Measurements from ENCODE around the gene CDSN.

CDSN gene

GRCh38 chr6:31107052-31107451, 13.2 kb downstream of the CDSN start:
- H3K36me3 ChIP-seq (ENCODE audit: control insufficient read depth in 1 of 2, insufficient read depth in 2 of 2, low read length in 2 of 2), result no peaks in the 10 kb centered on the region
- H3K27me3 ChIP-seq (ENCODE audit: control insufficient read depth in 1 of 2, insufficient read depth in 2 of 2, low read length in 2 of 2), result peaks cover 0 to 11% of the 10 kb centered on the region in 2 donors
- no peak overlapping the region for H3K4me3 ChIP-seq (ENCODE audit: low read depth in 1 of 2, low read length in 2 of 2)
- no peak overlapping the region for H3K27ac ChIP-seq (ENCODE audit: low read depth, low read length)
- peaks cover 0 to 7% of the 10 kb centered on the region in 2 donors for H3K4me1 ChIP-seq (ENCODE audit: control insufficient read depth in 1 of 2, insufficient read depth in 2 of 2, low read length in 2 of 2)
- H3K9me3 ChIP-seq (ENCODE audit: control insufficient read depth in 1 of 2, low read length in 2 of 2), result no peaks in the 10 kb centered on the region
- no peak overlapping the region for H3K9ac ChIP-seq (ENCODE audit: low read depth in 1 of 2, low read length in 2 of 2)

GRCh38 chr6:31103136-31103535, 17.1 kb downstream of the CDSN start:
- Histone ChIP-seq H3K9ac (ENCODE audit: low read depth in 1 of 2, low read length in 2 of 2) (no peak overlapping the region), H3K36me3 (ENCODE audit: control insufficient read depth in 1 of 2, insufficient read depth in 2 of 2, low read length in 2 of 2) (no peaks in the 10 kb centered on the region), H3K9me3 (ENCODE audit: control insufficient read depth in 1 of 2, low read length in 2 of 2) (no peaks in the 10 kb centered on the region), H3K4me1 (ENCODE audit: control insufficient read depth in 1 of 2, insufficient read depth in 2 of 2, low read length in 2 of 2) (no peaks in the 10 kb centered on the region), H3K27ac (ENCODE audit: low read depth, low read length) (no peak overlapping the region), H3K4me3 (ENCODE audit: low read depth in 1 of 2, low read length in 2 of 2) (no peak overlapping the region), H3K27me3 (ENCODE audit: control insufficient read depth in 1 of 2, insufficient read depth in 2 of 2, low read length in 2 of 2) (no peaks in the 10 kb centered on the region)

GRCh38 chr6:31098449-31098938, 21.8 kb downstream of the CDSN start:
- Histone ChIP-seq H3K9ac (ENCODE audit: low read depth in 1 of 2, low read length in 2 of 2) (no peak overlapping the region), H3K27me3 (ENCODE audit: control insufficient read depth in 1 of 2, insufficient read depth in 2 of 2, low read length in 2 of 2) (peaks cover 0 to 6% of the 10 kb centered on the region in 2 donors), H3K27ac (ENCODE audit: low read depth, low read length) (no peak overlapping the region), H3K4me1 (ENCODE audit: control insufficient read depth in 1 of 2, insufficient read depth in 2 of 2, low read length in 2 of 2) (peaks cover 9 to 10% of the 10 kb centered on the region in 2 donors), H3K36me3 (ENCODE audit: control insufficient read depth in 1 of 2, insufficient read depth in 2 of 2, low read length in 2 of 2) (no peaks in the 10 kb centered on the region), H3K4me3 (ENCODE audit: low read depth in 1 of 2, low read length in 2 of 2) (no peak overlapping the region), H3K9me3 (ENCODE audit: control insufficient read depth in 1 of 2, low read length in 2 of 2) (no peaks in the 10 kb centered on the region)

GRCh38 chr6:31096656-31097055, 23.6 kb downstream of the CDSN start:
- peaks cover 10 to 14% of the 10 kb centered on the region in 2 donors for H3K4me1 ChIP-seq (ENCODE audit: control insufficient read depth in 1 of 2, insufficient read depth in 2 of 2, low read length in 2 of 2)
- H3K27ac ChIP-seq (ENCODE audit: low read depth, low read length), result no peak overlapping the region
- peaks cover 0 to 6% of the 10 kb centered on the region in 2 donors for H3K27me3 ChIP-seq (ENCODE audit: control insufficient read depth in 1 of 2, insufficient read depth in 2 of 2, low read length in 2 of 2)
- no peak overlapping the region for H3K9ac ChIP-seq (ENCODE audit: low read depth in 1 of 2, low read length in 2 of 2)
- no peaks in the 10 kb centered on the region for H3K36me3 ChIP-seq (ENCODE audit: control insufficient read depth in 1 of 2, insufficient read depth in 2 of 2, low read length in 2 of 2)
- no peak overlapping the region for H3K4me3 ChIP-seq (ENCODE audit: low read depth in 1 of 2, low read length in 2 of 2)
- H3K9me3 ChIP-seq (ENCODE audit: control insufficient read depth in 1 of 2, low read length in 2 of 2), result no peaks in the 10 kb centered on the region

- H3K4me3 ChIP-seq (ENCODE audit: low read depth in 1 of 2, low read length in 2 of 2), result no peak overlapping the region
- no peaks in the 10 kb centered on the region for H3K36me3 ChIP-seq (ENCODE audit: control insufficient read depth in 1 of 2, insufficient read depth in 2 of 2, low read length in 2 of 2)
- H3K9ac ChIP-seq (ENCODE audit: low read depth in 1 of 2, low read length in 2 of 2), result no peak overlapping the region
- H3K27me3 ChIP-seq (ENCODE audit: control insufficient read depth in 1 of 2, insufficient read depth in 2 of 2, low read length in 2 of 2), result peaks cover 0 to 6% of the 10 kb centered on the region in 2 donors
- H3K27ac ChIP-seq (ENCODE audit: low read depth, low read length), result no peak overlapping the region
- H3K9me3 ChIP-seq (ENCODE audit: control insufficient read depth in 1 of 2, low read length in 2 of 2), result no peaks in the 10 kb centered on the region
- H3K4me1 ChIP-seq (ENCODE audit: control insufficient read depth in 1 of 2, insufficient read depth in 2 of 2, low read length in 2 of 2), result peaks cover 10 to 17% of the 10 kb centered on the region in 2 donors
Measured at GRCh38 chr6:31096215-31096614, 24.0 kb downstream of the CDSN start.

GRCh38 chr6:31094389-31094881, 25.8 kb downstream of the CDSN start:
- H3K9me3 ChIP-seq (ENCODE audit: control insufficient read depth in 1 of 2, low read length in 2 of 2), result no peaks in the 10 kb centered on the region
- H3K36me3 ChIP-seq (ENCODE audit: control insufficient read depth in 1 of 2, insufficient read depth in 2 of 2, low read length in 2 of 2), result no peaks in the 10 kb centered on the region
- H3K4me1 ChIP-seq (ENCODE audit: control insufficient read depth in 1 of 2, insufficient read depth in 2 of 2, low read length in 2 of 2), result peaks cover 10 to 17% of the 10 kb centered on the region in 2 donors
- peaks cover 0 to 6% of the 10 kb centered on the region in 2 donors for H3K27me3 ChIP-seq (ENCODE audit: control insufficient read depth in 1 of 2, insufficient read depth in 2 of 2, low read length in 2 of 2)
- H3K9ac ChIP-seq (ENCODE audit: low read depth in 1 of 2, low read length in 2 of 2), result no peak overlapping the region
- H3K4me3 ChIP-seq (ENCODE audit: low read depth in 1 of 2, low read length in 2 of 2), result no peak overlapping the region
- H3K27ac ChIP-seq (ENCODE audit: low read depth, low read length), result no peak overlapping the region

- Histone ChIP-seq H3K27ac (ENCODE audit: low read depth, low read length) (no peak overlapping the region), H3K27me3 (ENCODE audit: control insufficient read depth in 1 of 2, insufficient read depth in 2 of 2, low read length in 2 of 2) (peaks cover 0 to 6% of the 10 kb centered on the region in 2 donors), H3K4me3 (ENCODE audit: low read depth in 1 of 2, low read length in 2 of 2) (no peak overlapping the region), H3K36me3 (ENCODE audit: control insufficient read depth in 1 of 2, insufficient read depth in 2 of 2, low read length in 2 of 2) (no peaks in the 10 kb centered on the region), H3K9me3 (ENCODE audit: control insufficient read depth in 1 of 2, low read length in 2 of 2) (no peaks in the 10 kb centered on the region), H3K9ac (ENCODE audit: low read depth in 1 of 2, low read length in 2 of 2) (no peak overlapping the region), H3K4me1 (ENCODE audit: control insufficient read depth in 1 of 2, insufficient read depth in 2 of 2, low read length in 2 of 2) (peaks cover 10 to 17% of the 10 kb centered on the region in 2 donors)
Measured at GRCh38 chr6:31092769-31093505, 27.3 kb downstream of the CDSN start.

GRCh38 chr6:31092238-31092637, 28.0 kb downstream of the CDSN start:
- Histone ChIP-seq H3K9ac (ENCODE audit: low read depth in 1 of 2, low read length in 2 of 2) (no peak overlapping the region), H3K9me3 (ENCODE audit: control insufficient read depth in 1 of 2, low read length in 2 of 2) (no peaks in the 10 kb centered on the region), H3K4me3 (ENCODE audit: low read depth in 1 of 2, low read length in 2 of 2) (no peak overlapping the region), H3K36me3 (ENCODE audit: control insufficient read depth in 1 of 2, insufficient read depth in 2 of 2, low read length in 2 of 2) (no peaks in the 10 kb centered on the region), H3K4me1 (ENCODE audit: control insufficient read depth in 1 of 2, insufficient read depth in 2 of 2, low read length in 2 of 2) (peaks cover 12 to 19% of the 10 kb centered on the region in 2 donors), H3K27ac (ENCODE audit: low read depth, low read length) (no peak overlapping the region), H3K27me3 (ENCODE audit: control insufficient read depth in 1 of 2, insufficient read depth in 2 of 2, low read length in 2 of 2) (peaks cover 0 to 6% of the 10 kb centered on the region in 2 donors)

GRCh38 chr6:31091680-31092079, 28.6 kb downstream of the CDSN start:
- H3K36me3 ChIP-seq (ENCODE audit: control insufficient read depth in 1 of 2, insufficient read depth in 2 of 2, low read length in 2 of 2), result no peaks in the 10 kb centered on the region
- H3K27ac ChIP-seq (ENCODE audit: low read depth, low read length), result no peak overlapping the region
- H3K9ac ChIP-seq (ENCODE audit: low read depth in 1 of 2, low read length in 2 of 2), result no peak overlapping the region
- no peaks in the 10 kb centered on the region for H3K9me3 ChIP-seq (ENCODE audit: control insufficient read depth in 1 of 2, low read length in 2 of 2)
- H3K4me1 ChIP-seq (ENCODE audit: control insufficient read depth in 1 of 2, insufficient read depth in 2 of 2, low read length in 2 of 2), result peaks cover 18 to 20% of the 10 kb centered on the region in 2 donors
- peaks cover 0 to 6% of the 10 kb centered on the region in 2 donors for H3K27me3 ChIP-seq (ENCODE audit: control insufficient read depth in 1 of 2, insufficient read depth in 2 of 2, low read length in 2 of 2)
- no peak overlapping the region for H3K4me3 ChIP-seq (ENCODE audit: low read depth in 1 of 2, low read length in 2 of 2)

- H3K27me3 ChIP-seq (ENCODE audit: control insufficient read depth in 1 of 2, insufficient read depth in 2 of 2, low read length in 2 of 2), result peaks cover 0 to 6% of the 10 kb centered on the region in 2 donors
- no peaks in the 10 kb centered on the region for H3K9me3 ChIP-seq (ENCODE audit: control insufficient read depth in 1 of 2, low read length in 2 of 2)
- H3K4me3 ChIP-seq (ENCODE audit: low read depth in 1 of 2, low read length in 2 of 2), result no peak overlapping the region
- H3K36me3 ChIP-seq (ENCODE audit: control insufficient read depth in 1 of 2, insufficient read depth in 2 of 2, low read length in 2 of 2), result no peaks in the 10 kb centered on the region
- H3K4me1 ChIP-seq (ENCODE audit: control insufficient read depth in 1 of 2, insufficient read depth in 2 of 2, low read length in 2 of 2), result peaks cover 21 to 24% of the 10 kb centered on the region in 2 donors
- no peak overlapping the region for H3K27ac ChIP-seq (ENCODE audit: low read depth, low read length)
- H3K9ac ChIP-seq (ENCODE audit: low read depth in 1 of 2, low read length in 2 of 2), result no peak overlapping the region
Measured at GRCh38 chr6:31090973-31091364, 29.3 kb downstream of the CDSN start.

All from duodenal mucosa (tissue), 2 donors.